HG03103 (cell line): Measurements from ENCODE around the gene LRRC75A.
"Not testable (repeated sequence)": the region's sequence is repeated elsewhere in the genome, so short reads cannot be mapped to it uniquely, and the experiment has no call there.

Experiments
- ATAC-seq: cut with Tn5 transposase; IDR thresholded peaks from one replicate; pipeline ENCODE4 v1.9.1; 2021; ENCODE audit warnings: low read depth; ENCODE audit not compliant: unreplicated experiment

Gene LRRC75A

GRCh38 chr17:16417399-16417798 lies 74.6 kb downstream of the LRRC75A start:
- no peak for ATAC-seq

DNA sequence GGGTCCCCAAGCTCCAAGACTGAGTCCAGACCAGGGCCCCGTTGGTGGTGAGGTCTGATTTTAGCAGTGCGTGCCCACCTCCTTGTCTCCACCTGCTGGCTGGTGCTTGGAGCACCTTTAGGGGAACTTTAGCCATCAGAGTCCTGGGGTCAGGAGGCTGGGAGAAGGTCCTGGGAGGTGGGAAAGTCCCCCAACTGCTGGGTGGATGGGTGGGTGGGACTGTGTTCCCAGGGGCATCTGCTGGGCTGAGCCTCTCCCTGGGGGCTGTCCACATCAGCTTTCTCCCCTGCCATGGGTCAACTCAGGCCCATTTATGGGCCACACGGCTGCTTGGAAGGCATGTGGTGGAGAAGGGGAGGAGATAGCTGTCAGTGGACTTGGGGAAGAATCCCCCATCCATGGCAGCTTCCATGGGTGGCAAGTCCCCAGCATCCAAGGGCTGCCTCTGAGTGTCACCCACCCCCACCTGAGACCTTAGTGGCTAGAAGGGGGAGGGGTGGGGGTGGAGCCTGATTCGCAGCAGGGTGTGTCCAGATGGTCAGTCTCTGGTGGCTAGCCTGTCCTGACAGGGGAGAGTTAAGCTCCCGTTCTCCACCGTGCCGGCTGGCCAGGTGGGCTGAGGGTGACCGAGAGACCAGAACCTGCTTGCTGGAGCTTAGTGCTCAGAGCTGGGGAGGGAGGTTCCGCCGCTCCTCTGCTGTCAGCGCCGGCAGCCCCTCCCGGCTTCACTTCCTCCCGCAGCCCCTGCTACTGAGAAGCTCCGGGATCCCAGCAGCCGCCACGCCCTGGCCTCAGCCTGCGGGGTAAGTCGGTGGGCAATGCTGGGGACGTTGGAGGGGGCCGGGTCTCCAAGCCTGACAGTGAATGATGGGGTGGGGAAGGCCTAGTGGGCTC lies 76.7 kb downstream of the LRRC75A start, which contains the start of gene TRPV2:
Gene TRPV2 (plus strand): TSS at position 541 of the 894 bp plus-strand sequence. CDS start 2,098 bp downstream, outside the sequence.
- no peak for ATAC-seq

GRCh38 chr17:16407911-16408588 lies 83.9 kb downstream of the LRRC75A start:
- ATAC-seq: peak; percentile 66

DNA sequence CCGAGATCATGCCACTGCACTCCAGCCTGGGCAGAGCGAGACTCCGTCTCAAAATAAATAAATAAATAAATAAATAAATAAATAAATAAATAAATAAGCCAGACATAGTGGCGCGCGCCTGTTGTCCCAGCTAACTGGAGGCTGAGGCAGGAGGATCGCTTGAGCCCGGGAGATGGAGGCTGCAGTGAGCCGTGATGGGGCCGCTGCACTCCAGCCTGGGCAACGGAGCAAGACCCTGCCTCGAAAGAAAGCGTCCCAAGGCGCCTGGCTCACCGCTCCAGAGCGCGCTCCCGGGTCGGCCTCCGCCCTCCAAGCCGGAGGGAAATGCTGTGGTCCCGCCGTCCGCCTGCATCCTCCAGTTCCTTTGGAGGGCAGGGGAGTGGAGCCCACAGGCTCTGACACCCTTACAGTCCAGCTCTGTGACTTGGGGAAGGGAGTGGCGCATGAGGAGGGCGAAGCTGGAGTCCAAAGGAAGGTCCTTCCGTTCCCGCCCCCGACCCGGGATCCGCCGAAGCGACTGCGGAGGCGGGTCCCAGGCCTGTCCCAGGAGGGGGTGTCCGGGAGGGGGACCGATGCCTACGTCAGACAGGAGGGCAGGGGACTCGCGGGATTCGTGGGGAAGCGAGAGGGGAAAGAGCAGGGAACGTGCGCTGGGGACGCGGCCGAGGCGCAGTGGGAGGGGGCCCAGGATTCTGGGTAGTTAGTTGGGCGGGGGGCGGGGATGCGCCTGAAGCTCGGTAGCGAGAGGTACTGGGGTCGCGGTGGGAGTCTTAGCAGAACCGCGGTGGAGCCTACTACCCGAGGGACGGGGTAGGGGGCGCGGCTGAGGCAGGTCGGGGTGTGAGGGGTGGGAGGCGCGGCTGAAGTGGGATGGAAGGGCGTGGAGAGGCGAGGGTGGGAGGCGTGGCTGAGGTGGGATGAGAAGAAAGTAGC lies 85.0 kb downstream of the LRRC75A start:
- no peak for ATAC-seq

- ATAC-seq: not testable (repeated sequence)
These were observed 88.1 kb downstream of the LRRC75A start for GRCh38 chr17:16403847-16404246.

DNA sequence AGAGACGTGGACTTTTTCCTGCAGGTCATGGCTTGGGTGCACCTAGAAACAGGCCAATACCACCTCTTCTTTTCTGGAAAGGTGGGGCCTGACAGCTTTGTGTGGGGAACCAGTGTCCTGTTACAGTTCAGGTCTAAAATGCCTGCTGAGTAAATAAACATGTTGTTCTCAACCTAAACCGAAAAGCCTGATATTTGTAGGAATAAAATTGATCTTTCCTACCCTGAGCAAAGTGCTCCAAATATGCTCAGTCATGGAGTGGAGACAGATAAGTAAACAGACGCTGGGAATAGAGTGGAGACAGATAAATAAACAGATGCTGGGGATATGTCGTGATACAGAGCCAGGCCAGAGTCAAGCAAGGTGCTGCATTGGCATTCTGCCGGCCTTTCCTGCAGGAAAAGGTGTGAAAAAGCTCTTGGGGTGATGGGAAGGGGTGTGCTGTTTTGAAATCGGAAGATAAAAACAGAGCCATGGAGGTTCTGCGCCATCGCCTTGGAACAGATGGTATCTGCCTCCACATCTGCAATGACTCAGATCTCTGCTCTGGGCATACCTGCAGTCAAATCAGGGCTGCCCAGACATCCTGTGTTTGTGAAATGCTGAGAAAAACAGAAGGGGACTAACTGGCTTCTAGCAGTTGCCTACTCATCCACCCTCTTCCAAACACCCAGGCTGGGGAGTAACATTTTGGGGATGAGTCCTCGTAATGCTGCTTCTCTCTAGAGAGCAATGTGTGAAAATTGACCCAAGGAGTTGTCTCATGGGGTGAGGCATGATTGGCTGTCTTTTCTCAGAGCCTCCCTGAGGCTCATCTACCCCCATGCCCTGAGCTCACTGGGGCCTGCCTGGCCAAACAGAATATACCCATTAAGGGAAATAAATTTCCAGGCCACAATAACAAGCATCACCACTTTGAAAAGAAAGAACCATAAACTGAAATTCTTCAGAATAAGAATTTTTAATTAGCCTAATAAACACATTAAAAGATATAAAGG lies 93.4 kb downstream of the LRRC75A start:
- peak; percentile 79 for ATAC-seq

DNA sequence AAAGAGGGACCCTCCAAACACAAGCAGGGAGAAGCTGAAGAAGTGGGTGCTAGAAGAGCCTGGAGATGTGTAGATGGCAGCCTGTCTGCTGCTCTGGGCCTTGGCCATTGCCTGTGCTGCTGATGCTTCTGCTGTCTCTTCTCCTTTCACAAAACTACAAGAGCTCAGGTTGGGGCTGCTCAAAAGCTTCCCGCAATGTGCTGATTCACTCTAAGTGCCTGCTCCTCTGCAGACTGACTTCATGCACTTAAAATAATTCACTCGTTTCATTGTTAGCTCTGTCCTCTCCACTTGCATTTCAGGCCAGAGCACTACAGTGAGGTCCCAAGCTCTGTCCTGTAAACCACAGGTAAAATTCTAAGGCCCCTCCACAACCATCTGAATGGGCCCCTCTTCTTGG lies 95.3 kb downstream of the LRRC75A start:
- ATAC-seq: not testable (repeated sequence)

GRCh38 chr17:16395887-16396286 lies 96.1 kb downstream of the LRRC75A start:
- not testable (repeated sequence) for ATAC-seq

- not testable (repeated sequence) for ATAC-seq
These were observed 99.5 kb downstream of the LRRC75A start for GRCh38 chr17:16392491-16392890.
